ENCODE results near the gene CCKAR.

The CCKAR gene

GRCh38 chr4:26458157-26458561 lies 32.1 kb downstream of the CCKAR start:
- no peak for DNase-seq

- no peak for DNase-seq
Measured at GRCh38 chr4:26457412-26457811, 32.9 kb downstream of the CCKAR start.

GRCh38 chr4:26455571-26455970 lies 34.7 kb downstream of the CCKAR start:
- no peak for DNase-seq

- DNase-seq = no peak
Measured at GRCh38 chr4:26454961-26455360, 35.3 kb downstream of the CCKAR start.

GRCh38 chr4:26452565-26453531 lies 37.4 kb downstream of the CCKAR start:
- DNase-seq = peak; percentile 73

GRCh38 chr4:26451597-26451996 lies 38.7 kb downstream of the CCKAR start:
- DNase-seq = no peak

GRCh38 chr4:26450418-26450817 lies 39.9 kb downstream of the CCKAR start:
- no peak for DNase-seq

GRCh38 chr4:26447378-26447777 lies 42.9 kb downstream of the CCKAR start:
- DNase-seq = no peak

GRCh38 chr4:26441771-26442170 lies 48.5 kb downstream of the CCKAR start:
- no peak for DNase-seq

GRCh38 chr4:26441102-26441501 lies 49.2 kb downstream of the CCKAR start:
- DNase-seq = no peak

GRCh38 chr4:26434030-26434639 lies 56.1 kb downstream of the CCKAR start:
- no peak for DNase-seq

GRCh38 chr4:26433556-26433955 lies 56.7 kb downstream of the CCKAR start:
- DNase-seq = no peak

GRCh38 chr4:26432419-26432818 lies 57.9 kb downstream of the CCKAR start:
- DNase-seq = no peak

- DNase-seq = no peak
Measured at GRCh38 chr4:26431461-26432180, 58.7 kb downstream of the CCKAR start.

All from NCI-H774 (cell line).